HCT116 (cell line): ENCODE results near the gene PIGM.

ENCODE experiments used
- CEBPB ChIP-seq: IDR thresholded peaks from 2 replicates; pipeline ENCODE4 v1.6.1; 2012; ENCODE audit warnings: low read depth
- CTCF ChIP-seq, 3 experiments: fragments of 200-600 bp in 1 of 3; sonication (generic) in 1 of 3; IDR thresholded peaks in 2 of 3; conservative IDR thresholded peaks in 1 of 3; 2 replicates each; pipeline ENCODE4 v1.5.1; 2012 to 2017; ENCODE audit warnings: low read depth in 2 of 3, low read length in 2 of 3, antibody characterized with exemption in 1 of 3, borderline replicate concordance in 1 of 3, control low read depth in 1 of 3, mild to moderate bottlenecking in 1 of 3, mixed read lengths in 1 of 3, mixed run types in 1 of 3, moderate library complexity in 1 of 3; ENCODE audit not compliant: insufficient read depth in 1 of 3
- POLR2A ChIP-seq: IDR thresholded peaks from 2 replicates; pipeline ENCODE4 v1.7.0; 2011; ENCODE audit warnings: borderline replicate concordance; ENCODE audit not compliant: insufficient read depth, insufficient read length; ENCODE audit errors: extremely low read depth
- SRF ChIP-seq: IDR thresholded peaks from 2 replicates; pipeline ENCODE4 v1.6.1; 2012; ENCODE audit warnings: low read depth

GRCh38 chr1:160032165-160032820, 503 bp upstream of the PIGM start:
- TF ChIP-seq SRF = no peak; the same call in 1 of the 2 replicates
- no peak for TF ChIP-seq CTCF (IDR thresholded peaks at IDR 0.05 in 2 of 3, conservative IDR thresholded peaks at IDR 0.05 in 1 of 3; ENCODE audit: borderline replicate concordance in 1 of 3, insufficient read depth in 1 of 3, low read depth in 2 of 3, low read length in 2 of 3)
- TF ChIP-seq POLR2A = no peak
- TF ChIP-seq CEBPB = no peak
